K562 (cell line): ENCODE results near the gene TRPV6. TPM values are rescaled to one million over a fixed set of nuclear protein-coding genes. Genes with fewer than 3 reads are reported as not detected.

Experiments used
- CBX5 ChIP-seq: IDR thresholded peaks from 2 replicates; pipeline ENCODE4 v1.6.1; 2014; ENCODE audit warnings: low read depth, borderline replicate concordance
- EGR1 ChIP-seq: fragments of 450-650 bp; conservative IDR thresholded peaks from 2 replicates; pipeline ENCODE4 v1.6.1; 2017; ENCODE audit warnings: mild to moderate bottlenecking
- HDAC3 ChIP-seq: fragments of 450-650 bp; IDR thresholded peaks from 2 replicates; pipeline ENCODE4 v1.6.1; 2018; ENCODE audit warnings: borderline replicate concordance, mild to moderate bottlenecking, moderate library complexity; ENCODE audit not compliant: partially characterized antibody
- JUND ChIP-seq, 2 experiments: IDR thresholded peaks; 2 replicates in 1 of 2; 3 replicates in 1 of 2; pipeline ENCODE4 v1.6.1; 2011; ENCODE audit warnings: borderline replicate concordance in 2 of 2, low read depth in 2 of 2, low read length in 2 of 2, improper control_type of control experiment in 1 of 2, missing biosample characterization in 1 of 2, missing genetic modification characterization in 1 of 2, missing genetic modification reagents in 1 of 2
- LCOR ChIP-seq: sonication (generic); formaldehyde crosslinking; IDR thresholded peaks from 2 replicates; pipeline ENCODE4 v1.8.0; 2022; ENCODE audit warnings: mild to moderate bottlenecking, missing genetic modification reagents
- NFE2L1 ChIP-seq: fragments of 450-650 bp; IDR thresholded peaks from 2 replicates; pipeline ENCODE4 v1.6.1; 2016; ENCODE audit warnings: missing genetic modification characterization, low read depth, mild to moderate bottlenecking, missing compliant biosample characterization, moderate library complexity, borderline replicate concordance
- RAD21 ChIP-seq, 2 experiments: fragments of 250-450 bp in 1 of 2; fragments of 450-650 bp in 1 of 2; sonication (Bioruptor Pico) in 1 of 2; formaldehyde crosslinking in 1 of 2; IDR thresholded peaks in 1 of 2; conservative IDR thresholded peaks in 1 of 2; 2 replicates each; pipeline versions ENCODE4 v1.4.0 to v1.8.0; 2020 to 2022; ENCODE audit warnings: mild to moderate bottlenecking in 2 of 2, moderate library complexity in 1 of 2
- RBM14 ChIP-seq: fragments of 200-400 bp; formaldehyde crosslinking; IDR thresholded peaks from 2 replicates; pipeline ENCODE4 v1.6.1; 2018; ENCODE audit warnings: low read depth, mild to moderate bottlenecking, low read length, moderate library complexity, borderline replicate concordance; ENCODE audit not compliant: insufficient read depth
- RFX1 ChIP-seq: fragments of 450-650 bp; IDR thresholded peaks from 2 replicates; pipeline ENCODE4 v1.6.1; 2016; ENCODE audit warnings: mild to moderate bottlenecking, moderate library complexity
- SMC3 ChIP-seq: conservative IDR thresholded peaks from 2 replicates; pipeline ENCODE4 v1.6.1; 2011; ENCODE audit warnings: low read depth, low read length, improper control_type of control experiment; ENCODE audit not compliant: insufficient read depth
- TRIM28 ChIP-seq: fragments of 450-650 bp; IDR thresholded peaks from 2 replicates; pipeline ENCODE4 v1.6.1; 2017
- ZNF23 ChIP-seq: fragments of 250-450 bp; sonication (Bioruptor Pico); IDR thresholded peaks from 2 replicates; pipeline ENCODE4 v1.4.0; 2020; ENCODE audit warnings: mild to moderate bottlenecking
- ZNF324 ChIP-seq: fragments of 250-450 bp; sonication (Bioruptor Pico); IDR thresholded peaks from 2 replicates; pipeline ENCODE4 v1.4.0; 2020; ENCODE audit warnings: mild to moderate bottlenecking
- ZNF76 ChIP-seq: fragments of 250-450 bp; sonication (Bioruptor Pico); IDR thresholded peaks from 2 replicates; pipeline ENCODE4 v1.4.0; 2020; ENCODE audit warnings: mild to moderate bottlenecking, moderate library complexity, borderline replicate concordance
- polyA plus RNA-seq, 8 experiments: library from polyadenylated mRNA; depleted of rRNA in 4 of 8; stranded (reverse) in 5 of 8; unstranded in 3 of 8; fragments of >200 nt; fragmentation: Nextera tagmentation in 2 of 8; fragmentation: Illumina TruSeq in 1 of 8; extraction: Ambion mirVana in 2 of 8; extraction: Trizol in 1 of 8; gene quantifications; 2 replicates each; pipeline versions ENCODE4 v1.2.1 to v1.2.3, GENCODE V29; 2011 to 2014; ENCODE audit warnings: inconsistent platforms in 1 of 8, missing spikeins in 1 of 8
- total RNA-seq, 7 experiments: library from RNA; depleted of rRNA in 6 of 7; stranded (reverse); fragments of >200 nt in 6 of 7; fragmentation: Illumina TruSeq in 2 of 7; extraction: Trizol in 2 of 7; gene quantifications; 2 replicates each; pipeline versions ENCODE4 v1.2.1 to v1.2.3, GENCODE V29; 2011 to 2021; ENCODE audit warnings: low replicate concordance in 1 of 7
- TF ChIP-seq, protein P1 (sequence below): fragments of 450-650 bp; IDR thresholded peaks from 2 replicates; pipeline ENCODE4 v1.6.1; 2017; ENCODE audit warnings: antibody characterized with exemption
- TF ChIP-seq, protein P2 (sequence below): fragments of 250-450 bp; sonication (Bioruptor Pico); IDR thresholded peaks from 2 replicates; pipeline ENCODE4 v1.4.0; 2020; ENCODE audit warnings: mild to moderate bottlenecking, moderate library complexity
- TF ChIP-seq, protein P3 (sequence below): sonication (generic); formaldehyde crosslinking; IDR thresholded peaks from 2 replicates; pipeline ENCODE4 v1.8.0; 2022; ENCODE audit warnings: missing genetic modification reagents, mild to moderate bottlenecking, moderate library complexity, borderline replicate concordance
- TF ChIP-seq, protein P4 (sequence below): fragments of 450-650 bp; IDR thresholded peaks from 2 replicates; pipeline ENCODE4 v1.6.1; 2017; ENCODE audit warnings: mild to moderate bottlenecking, moderate library complexity

Gene TRPV6
- total and polyA plus RNA-seq, 9 of the 15 experiments (the other 6 are each of a cell fraction or from before 2014, with no cell fraction given) = 0.04 to 0.36 (median 0.11) TPM

DNA sequence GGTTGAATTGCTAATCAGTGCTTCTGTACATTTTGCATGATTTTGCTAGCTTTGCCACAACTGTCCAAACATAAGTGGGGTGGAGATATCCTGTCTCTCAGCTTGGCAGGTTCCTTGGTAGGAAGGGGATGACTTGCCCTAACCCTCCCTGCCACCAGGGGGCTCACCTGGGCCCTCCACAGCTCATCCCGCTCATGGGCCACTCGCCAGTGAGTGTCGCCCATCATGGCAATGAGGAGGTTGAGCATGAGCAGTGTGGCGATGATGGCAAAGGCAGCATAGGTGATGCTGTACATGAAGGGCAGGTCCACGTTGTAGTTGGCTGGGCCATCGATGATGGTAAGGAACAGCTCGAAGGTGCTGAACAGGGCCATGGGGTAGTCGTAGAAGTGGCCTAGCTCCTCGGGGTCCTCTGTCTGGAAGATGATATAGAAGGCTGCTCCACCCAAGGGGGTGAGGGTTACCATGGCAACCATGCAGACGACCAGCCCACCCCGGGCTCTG, 12.2 kb downstream of the TRPV6 start (continued):
- TF ChIP-seq NFE2L1 (tag) (no peak), LCOR (CRISPR knock-in tag) (0 out of 2 replicates have a peak, but pooled peaks have one; percentile 32), ZNF324 (no peak), SMC3 (peak; percentile 88), HDAC3 (no peak), RBM14 (no peak), ZNF23 (no peak), EGR1 (no peak), CBX5 (no peak), ZNF76 (CRISPR knock-in tag) (no peak), RAD21 (CRISPR knock-in tag; conservative IDR thresholded peaks at IDR 0.05 in 1 of 2, IDR thresholded peaks at IDR 0.05 in 1 of 2) (peak; percentile 53 to 79), TRIM28 (no peak), JUND (IDR thresholded peaks at IDR 0.05; ENCODE audit: borderline replicate concordance, low read depth, low read length) (peak; percentile 55; the same call in 1 of the 2 replicates), JUND (tag; IDR thresholded peaks at IDR 0.05; ENCODE audit: borderline replicate concordance, low read depth, low read length) (no peak; the same call in 2 of the 3 replicates), RFX1 (peak; percentile 83)
- TF ChIP-seq, protein P1, sequence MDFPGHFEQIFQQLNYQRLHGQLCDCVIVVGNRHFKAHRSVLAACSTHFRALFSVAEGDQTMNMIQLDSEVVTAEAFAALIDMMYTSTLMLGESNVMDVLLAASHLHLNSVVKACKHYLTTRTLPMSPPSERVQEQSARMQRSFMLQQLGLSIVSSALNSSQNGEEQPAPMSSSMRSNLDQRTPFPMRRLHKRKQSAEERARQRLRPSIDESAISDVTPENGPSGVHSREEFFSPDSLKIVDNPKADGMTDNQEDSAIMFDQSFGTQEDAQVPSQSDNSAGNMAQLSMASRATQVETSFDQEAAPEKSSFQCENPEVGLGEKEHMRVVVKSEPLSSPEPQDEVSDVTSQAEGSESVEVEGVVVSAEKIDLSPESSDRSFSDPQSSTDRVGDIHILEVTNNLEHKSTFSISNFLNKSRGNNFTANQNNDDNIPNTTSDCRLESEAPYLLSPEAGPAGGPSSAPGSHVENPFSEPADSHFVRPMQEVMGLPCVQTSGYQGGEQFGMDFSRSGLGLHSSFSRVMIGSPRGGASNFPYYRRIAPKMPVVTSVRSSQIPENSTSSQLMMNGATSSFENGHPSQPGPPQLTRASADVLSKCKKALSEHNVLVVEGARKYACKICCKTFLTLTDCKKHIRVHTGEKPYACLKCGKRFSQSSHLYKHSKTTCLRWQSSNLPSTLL = no peak
- TF ChIP-seq, protein P2, sequence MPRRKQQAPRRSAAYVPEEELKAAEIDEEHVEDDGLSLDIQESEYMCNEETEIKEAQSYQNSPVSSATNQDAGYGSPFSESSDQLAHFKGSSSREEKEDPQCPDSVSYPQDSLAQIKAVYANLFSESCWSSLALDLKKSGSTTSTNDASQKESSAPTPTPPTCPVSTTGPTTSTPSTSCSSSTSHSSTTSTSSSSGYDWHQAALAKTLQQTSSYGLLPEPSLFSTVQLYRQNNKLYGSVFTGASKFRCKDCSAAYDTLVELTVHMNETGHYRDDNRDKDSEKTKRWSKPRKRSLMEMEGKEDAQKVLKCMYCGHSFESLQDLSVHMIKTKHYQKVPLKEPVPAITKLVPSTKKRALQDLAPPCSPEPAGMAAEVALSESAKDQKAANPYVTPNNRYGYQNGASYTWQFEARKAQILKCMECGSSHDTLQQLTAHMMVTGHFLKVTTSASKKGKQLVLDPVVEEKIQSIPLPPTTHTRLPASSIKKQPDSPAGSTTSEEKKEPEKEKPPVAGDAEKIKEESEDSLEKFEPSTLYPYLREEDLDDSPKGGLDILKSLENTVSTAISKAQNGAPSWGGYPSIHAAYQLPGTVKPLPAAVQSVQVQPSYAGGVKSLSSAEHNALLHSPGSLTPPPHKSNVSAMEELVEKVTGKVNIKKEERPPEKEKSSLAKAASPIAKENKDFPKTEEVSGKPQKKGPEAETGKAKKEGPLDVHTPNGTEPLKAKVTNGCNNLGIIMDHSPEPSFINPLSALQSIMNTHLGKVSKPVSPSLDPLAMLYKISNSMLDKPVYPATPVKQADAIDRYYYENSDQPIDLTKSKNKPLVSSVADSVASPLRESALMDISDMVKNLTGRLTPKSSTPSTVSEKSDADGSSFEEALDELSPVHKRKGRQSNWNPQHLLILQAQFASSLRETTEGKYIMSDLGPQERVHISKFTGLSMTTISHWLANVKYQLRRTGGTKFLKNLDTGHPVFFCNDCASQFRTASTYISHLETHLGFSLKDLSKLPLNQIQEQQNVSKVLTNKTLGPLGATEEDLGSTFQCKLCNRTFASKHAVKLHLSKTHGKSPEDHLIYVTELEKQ (CRISPR knock-in tag) = no peak
- TF ChIP-seq, protein P3, sequence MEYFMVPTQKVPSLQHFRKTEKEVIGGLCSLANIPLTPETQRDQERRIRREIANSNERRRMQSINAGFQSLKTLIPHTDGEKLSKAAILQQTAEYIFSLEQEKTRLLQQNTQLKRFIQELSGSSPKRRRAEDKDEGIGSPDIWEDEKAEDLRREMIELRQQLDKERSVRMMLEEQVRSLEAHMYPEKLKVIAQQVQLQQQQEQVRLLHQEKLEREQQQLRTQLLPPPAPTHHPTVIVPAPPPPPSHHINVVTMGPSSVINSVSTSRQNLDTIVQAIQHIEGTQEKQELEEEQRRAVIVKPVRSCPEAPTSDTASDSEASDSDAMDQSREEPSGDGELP (CRISPR knock-in tag) = peak; percentile 55; the same call in 1 of the 2 replicates
- TF ChIP-seq, protein P4, sequence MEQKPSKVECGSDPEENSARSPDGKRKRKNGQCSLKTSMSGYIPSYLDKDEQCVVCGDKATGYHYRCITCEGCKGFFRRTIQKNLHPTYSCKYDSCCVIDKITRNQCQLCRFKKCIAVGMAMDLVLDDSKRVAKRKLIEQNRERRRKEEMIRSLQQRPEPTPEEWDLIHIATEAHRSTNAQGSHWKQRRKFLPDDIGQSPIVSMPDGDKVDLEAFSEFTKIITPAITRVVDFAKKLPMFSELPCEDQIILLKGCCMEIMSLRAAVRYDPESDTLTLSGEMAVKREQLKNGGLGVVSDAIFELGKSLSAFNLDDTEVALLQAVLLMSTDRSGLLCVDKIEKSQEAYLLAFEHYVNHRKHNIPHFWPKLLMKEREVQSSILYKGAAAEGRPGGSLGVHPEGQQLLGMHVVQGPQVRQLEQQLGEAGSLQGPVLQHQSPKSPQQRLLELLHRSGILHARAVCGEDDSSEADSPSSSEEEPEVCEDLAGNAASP = no peak
